Vagina (tissue), 2 donors: Measurements from ENCODE around the gene MARCHF11.

ENCODE experiments used
- POLR2A ChIP-seq, 2 donors: fragments of 450-650 bp; IDR thresholded peaks; one replicate each; pipeline ENCODE4 v1.6.1; 2017; ENCODE audit warnings: antibody characterized with exemption in 2 of 2, mild to moderate bottlenecking in 2 of 2, moderate library complexity in 2 of 2
- POLR2AphosphoS5 ChIP-seq, 2 donors: sonication (generic); formaldehyde crosslinking; IDR thresholded peaks; one replicate each; pipeline ENCODE4 v1.9.0; 2017; ENCODE audit warnings: antibody characterized with exemption in 2 of 2, mild to moderate bottlenecking in 2 of 2, low read depth in 1 of 2; ENCODE audit not compliant: insufficient read depth in 1 of 2
- TF ChIP-seq, protein P1 (sequence below), 3 experiments: fragments of 450-650 bp in 2 of 3; fragments of 200-600 bp in 1 of 3; sonication (generic) in 1 of 3; IDR thresholded peaks; one replicate each; pipeline ENCODE4 v1.5.1; 2017 to 2019; ENCODE audit warnings: antibody characterized with exemption in 3 of 3, mild to moderate bottlenecking in 2 of 3, moderate library complexity in 2 of 3

DNA sequence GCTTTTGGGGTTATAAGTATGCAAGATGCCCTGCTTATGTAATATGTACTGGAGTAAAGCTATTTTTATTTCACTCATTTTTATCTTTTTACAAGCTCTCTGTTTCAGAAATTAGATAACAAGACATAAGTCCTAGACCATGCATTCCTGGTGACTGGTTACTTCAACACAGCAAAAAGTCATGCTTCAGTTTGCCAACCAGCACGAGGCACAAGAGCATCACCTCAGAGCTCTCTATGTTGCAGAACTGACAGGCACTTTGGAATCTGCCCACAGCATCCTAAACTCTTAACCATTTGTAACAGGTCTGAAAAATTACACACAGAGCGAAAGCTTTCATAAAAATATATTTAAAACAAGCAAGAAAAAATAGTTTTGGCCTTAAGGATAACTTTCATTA, 112.8 kb downstream of the MARCHF11 start:
- TF ChIP-seq, protein P1, sequence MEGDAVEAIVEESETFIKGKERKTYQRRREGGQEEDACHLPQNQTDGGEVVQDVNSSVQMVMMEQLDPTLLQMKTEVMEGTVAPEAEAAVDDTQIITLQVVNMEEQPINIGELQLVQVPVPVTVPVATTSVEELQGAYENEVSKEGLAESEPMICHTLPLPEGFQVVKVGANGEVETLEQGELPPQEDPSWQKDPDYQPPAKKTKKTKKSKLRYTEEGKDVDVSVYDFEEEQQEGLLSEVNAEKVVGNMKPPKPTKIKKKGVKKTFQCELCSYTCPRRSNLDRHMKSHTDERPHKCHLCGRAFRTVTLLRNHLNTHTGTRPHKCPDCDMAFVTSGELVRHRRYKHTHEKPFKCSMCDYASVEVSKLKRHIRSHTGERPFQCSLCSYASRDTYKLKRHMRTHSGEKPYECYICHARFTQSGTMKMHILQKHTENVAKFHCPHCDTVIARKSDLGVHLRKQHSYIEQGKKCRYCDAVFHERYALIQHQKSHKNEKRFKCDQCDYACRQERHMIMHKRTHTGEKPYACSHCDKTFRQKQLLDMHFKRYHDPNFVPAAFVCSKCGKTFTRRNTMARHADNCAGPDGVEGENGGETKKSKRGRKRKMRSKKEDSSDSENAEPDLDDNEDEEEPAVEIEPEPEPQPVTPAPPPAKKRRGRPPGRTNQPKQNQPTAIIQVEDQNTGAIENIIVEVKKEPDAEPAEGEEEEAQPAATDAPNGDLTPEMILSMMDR (IDR thresholded peaks at IDR 0.05) = no peak
- TF ChIP-seq POLR2AphosphoS5 (IDR thresholded peaks at IDR 0.05; ENCODE audit: insufficient read depth in 1 of 2, low read depth in 1 of 2) (no peak), POLR2A (IDR thresholded peaks at IDR 0.05) (no peak)
